GM19351 (cell line): Measurements from ENCODE around the gene DLG1.
"Not testable (repeated sequence)": the region's sequence is repeated elsewhere in the genome, so short reads cannot be mapped to it uniquely, and the experiment has no call there.

Experiments
- ATAC-seq: cut with Tn5 transposase; IDR thresholded peaks from one replicate; pipeline ENCODE4 v1.9.1; 2021; ENCODE audit warnings: mild to moderate bottlenecking, moderate library complexity; ENCODE audit not compliant: unreplicated experiment

The DLG1 gene

DNA sequence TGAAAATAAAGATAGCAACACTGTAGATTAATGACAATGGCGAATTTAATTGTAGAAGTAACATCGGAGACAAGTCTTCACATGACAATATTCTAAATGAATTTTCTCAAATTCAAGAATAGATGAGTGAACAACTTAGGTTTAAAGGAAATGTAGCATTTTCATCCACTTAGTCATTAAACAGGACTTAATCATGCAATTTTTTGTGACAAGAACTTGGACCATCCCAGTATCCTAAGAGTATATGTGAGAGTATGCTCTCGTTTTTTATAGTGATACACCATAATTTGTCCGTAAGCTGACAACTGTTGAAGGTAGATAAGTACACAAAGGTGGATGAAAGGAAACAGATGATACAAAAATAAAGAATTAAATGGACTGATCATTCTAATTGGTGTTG is 81.5 kb downstream of the DLG1 start:
- no peak for ATAC-seq

DNA sequence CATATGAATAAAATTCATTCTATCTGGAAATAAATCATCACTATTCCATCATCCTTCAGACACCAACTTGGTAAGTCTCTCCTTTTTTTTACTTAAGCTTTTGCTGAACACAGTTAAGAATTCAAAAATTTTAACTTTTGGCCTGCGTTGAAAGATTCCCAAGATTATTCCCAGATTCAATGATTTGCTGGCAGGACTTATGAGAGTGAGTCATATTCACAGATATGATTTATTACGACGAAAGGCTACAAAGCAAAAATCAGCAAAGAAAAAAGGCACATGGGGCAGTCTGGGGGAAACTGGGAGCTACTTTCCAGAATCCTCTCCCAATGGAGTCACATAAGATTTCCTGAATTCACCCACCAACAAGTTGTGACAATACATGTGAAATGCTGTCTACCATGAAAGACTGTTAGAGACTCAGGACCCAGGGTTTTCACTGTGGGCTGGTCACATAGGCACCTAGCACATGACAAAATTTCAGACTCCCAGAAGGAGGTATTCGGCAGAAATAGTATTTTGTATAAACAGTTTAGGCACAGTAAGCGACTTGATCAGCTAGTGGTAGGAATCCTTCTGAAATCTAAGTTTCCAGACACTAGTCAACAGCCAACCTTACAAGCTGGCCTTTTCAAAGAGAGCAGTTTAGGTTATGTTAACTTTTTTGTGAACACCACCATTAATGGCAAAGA is 82.1 kb downstream of the DLG1 start:
- ATAC-seq = no peak

- ATAC-seq = no peak
Observed at GRCh38 chr3:197212290-197212689, 86.1 kb downstream of the DLG1 start.

DNA sequence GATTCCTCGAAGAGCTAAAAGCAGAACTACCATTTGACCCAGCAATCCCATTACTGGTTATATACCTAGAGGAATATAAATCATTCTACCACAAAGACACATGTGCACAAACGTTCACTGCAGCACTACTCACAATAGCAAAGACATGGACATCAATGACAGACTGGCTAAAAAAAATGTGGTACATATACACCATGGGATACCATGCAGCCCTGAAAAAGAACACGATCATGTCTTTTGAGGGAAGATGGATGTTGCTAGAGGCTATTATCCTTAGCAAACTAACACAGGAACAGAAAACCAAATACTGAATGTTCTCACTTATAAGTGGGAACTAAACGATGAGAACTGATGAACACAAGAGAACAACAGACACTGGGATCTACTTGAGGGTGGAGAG is 86.7 kb downstream of the DLG1 start:
- ATAC-seq = not testable (repeated sequence)

- ATAC-seq = no peak
Observed at GRCh38 chr3:197209366-197210260, 88.8 kb downstream of the DLG1 start.

DNA sequence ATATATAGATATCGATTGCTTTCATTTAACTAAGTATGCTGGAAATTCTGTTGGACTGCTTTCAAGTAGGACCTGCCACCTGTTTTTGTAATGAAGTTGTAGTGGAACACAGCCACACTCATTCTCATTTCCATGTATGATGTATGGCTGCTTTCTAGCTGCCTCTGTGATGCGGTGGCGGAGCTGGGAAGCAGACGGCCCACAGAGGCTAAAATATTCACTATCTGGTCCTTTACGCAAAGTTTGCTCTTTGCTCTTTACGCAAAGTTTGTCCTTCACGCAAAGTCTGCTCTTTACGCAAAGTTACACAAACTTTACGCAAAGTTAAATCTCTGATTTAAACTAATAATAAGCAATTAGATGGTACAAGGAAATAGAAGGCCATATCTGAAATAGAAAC is 91.5 kb downstream of the DLG1 start:
- no peak for ATAC-seq

GRCh38 chr3:197205675-197206074 is 92.7 kb downstream of the DLG1 start:
- no peak for ATAC-seq

DNA sequence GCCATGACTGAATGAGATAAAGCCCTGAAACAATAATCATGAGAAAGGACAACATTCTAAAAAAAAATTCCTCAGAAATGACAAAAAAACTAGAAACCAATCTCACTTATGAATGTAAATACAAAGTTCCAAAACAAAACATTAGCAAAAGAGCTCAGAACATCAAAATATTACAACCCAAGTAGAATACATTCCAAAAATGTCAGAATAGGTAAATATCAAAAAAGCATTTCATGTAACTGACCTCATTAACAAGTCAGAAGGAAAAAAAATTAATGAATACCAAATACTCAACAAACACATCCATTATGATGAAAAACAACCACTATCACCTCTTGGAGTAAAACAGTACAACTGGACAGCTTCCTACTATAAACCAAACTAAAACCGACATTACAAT is 93.1 kb downstream of the DLG1 start:
- ATAC-seq = no peak

- ATAC-seq = no peak
Observed at GRCh38 chr3:197204736-197205135, 93.7 kb downstream of the DLG1 start.

DNA sequence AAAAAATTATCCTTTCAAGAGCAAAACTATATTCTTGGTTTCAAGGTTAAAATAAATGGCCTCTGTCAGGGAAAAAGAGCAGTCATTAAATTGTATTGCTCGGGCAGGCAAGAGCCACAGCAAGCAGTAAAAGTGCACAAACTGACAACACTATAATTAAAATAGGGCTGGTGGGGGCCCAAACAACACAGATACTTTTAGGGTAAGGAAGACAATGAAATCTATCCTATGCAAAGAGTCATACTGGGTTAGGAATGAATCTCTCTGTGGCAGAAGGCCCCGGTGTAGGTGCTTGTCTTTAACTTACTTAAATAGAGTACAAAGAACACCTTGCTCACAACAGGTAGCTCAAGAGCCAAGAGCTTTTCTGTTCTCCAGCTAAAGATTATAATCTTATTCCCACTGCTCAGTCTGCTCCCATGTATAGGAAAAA is 94.7 kb downstream of the DLG1 start:
- no peak for ATAC-seq

GRCh38 chr3:197202694-197203093 is 95.7 kb downstream of the DLG1 start:
- ATAC-seq = no peak

- ATAC-seq = no peak
Observed at GRCh38 chr3:197201791-197202452, 96.5 kb downstream of the DLG1 start.

DNA sequence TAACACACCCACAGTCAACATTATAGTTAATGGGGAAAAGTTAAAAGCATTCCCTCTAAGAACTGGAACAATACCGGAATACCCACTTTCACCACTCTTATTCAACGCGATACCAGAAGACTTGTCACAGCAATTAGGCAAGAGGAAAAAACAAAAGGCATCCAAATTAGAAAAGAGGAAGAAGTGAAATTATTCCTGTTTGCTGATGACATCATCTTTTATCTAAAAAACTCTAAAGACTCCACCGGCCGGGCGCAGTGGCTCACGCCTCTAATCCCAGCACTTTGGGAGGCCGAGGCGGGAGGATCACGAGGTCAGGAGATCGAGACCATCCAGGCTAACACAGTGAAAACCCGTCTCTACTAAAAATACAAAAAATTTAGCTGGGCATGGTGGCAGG is 97.6 kb downstream of the DLG1 start:
- not testable (repeated sequence) for ATAC-seq

- no peak for ATAC-seq
Observed at GRCh38 chr3:197197334-197197733, 101.1 kb downstream of the DLG1 start.

GRCh38 chr3:197196192-197196591 is 102.2 kb downstream of the DLG1 start:
- ATAC-seq = no peak

- ATAC-seq = no peak
Observed at GRCh38 chr3:197195326-197195725, 103.1 kb downstream of the DLG1 start.

DNA sequence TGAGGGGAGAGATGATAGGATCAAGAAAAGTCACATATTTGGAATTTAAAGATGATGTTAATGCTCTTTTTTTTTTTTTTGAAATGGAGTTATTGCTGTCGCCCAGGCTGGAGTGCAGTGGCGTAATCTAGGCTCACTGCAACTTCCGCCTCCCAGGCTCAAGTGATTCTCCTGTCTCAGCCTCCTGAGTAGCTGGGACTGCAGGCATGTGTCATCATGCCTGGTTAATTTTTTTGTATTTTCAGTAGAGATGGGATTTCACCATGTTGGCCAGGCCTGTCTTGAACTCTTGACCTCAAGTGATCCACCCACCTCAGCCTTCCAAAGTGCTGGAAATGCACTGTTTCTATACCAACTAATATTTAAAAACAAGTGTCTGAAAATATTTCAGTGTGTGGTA is 104.7 kb downstream of the DLG1 start:
- ATAC-seq = not testable (repeated sequence)

DNA sequence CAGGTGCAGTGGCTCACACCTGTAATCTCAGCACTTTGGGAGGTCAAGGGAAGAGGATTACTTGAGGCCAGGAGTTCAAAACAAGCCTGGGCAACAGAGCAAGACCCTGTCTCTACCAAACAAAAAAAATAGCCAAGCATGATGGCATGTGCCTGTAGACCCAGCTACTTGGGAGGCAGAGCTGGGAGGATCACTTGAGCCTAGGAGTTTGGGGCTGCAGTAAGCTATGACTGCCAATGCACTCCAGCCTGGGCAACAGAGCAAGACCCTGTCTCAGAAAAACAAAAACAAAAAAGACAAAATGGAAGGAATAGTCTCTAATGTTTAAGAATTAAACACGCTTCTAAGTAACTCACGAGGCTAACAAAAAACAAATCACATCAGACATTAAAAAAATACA is 106.5 kb downstream of the DLG1 start:
- no peak for ATAC-seq

- ATAC-seq = no peak
Observed at GRCh38 chr3:197189623-197190022, 108.8 kb downstream of the DLG1 start.

DNA sequence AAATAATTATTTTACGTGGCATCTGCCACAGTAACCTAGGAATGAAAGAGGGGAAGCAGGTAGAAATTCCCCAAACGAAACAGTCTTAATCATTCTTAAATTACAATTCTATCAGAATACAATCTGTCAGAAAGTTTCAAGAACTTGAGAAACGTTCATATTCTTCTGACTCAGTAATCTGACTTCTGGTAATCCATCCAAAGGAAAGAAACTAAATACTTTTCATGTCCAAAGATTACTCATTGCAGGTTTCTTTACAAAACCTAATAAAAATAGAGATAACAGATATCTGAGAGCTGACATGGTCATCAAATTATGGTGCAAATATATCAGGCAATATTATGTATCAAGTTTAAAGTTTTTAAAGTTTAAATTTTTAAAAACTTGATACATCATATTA is 109.4 kb downstream of the DLG1 start:
- ATAC-seq = no peak

- ATAC-seq = peak; percentile 63
Observed at GRCh38 chr3:197186887-197187588, 111.4 kb downstream of the DLG1 start.
